Activated B cell treated with CpG ODN at 0.5 μM for 24 hours (primary cell): ENCODE results near the gene ADARB1. TPM values are rescaled to one million over a fixed set of nuclear protein-coding genes. Genes with fewer than 3 reads are reported as not detected.

Experiments
- ATAC-seq: fragments of 200-7000 bp; cut with Tn5 transposase; one replicate; pipeline ENCODE4 v1.10.0; 2021; ENCODE audit warnings: low read depth, mild to moderate bottlenecking, moderate library complexity
- CTCF ChIA-PET: fragments of 350-600 bp; sonication (Branson Sonifier 250); formaldehyde crosslinking; loops from one replicate; lab custom pipeline; 2021; ENCODE audit warnings: antibody characterized with exemption; lab: Charles Lee
- POLR2A ChIA-PET: fragments of 350-600 bp; sonication (Branson Sonifier 250); formaldehyde crosslinking; loops from one replicate; lab custom pipeline; 2021; ENCODE audit warnings: antibody characterized with exemption; lab: Charles Lee
- DNase-seq: peaks from one replicate; pipeline ENCODE4 v3.0.0; 2022
- H3K27ac Mint-ChIP-seq: one replicate; pipeline ENCODE4 v1.8.0; 2020; ENCODE audit warnings: mixed read lengths
- H3K27me3 Mint-ChIP-seq: one replicate; pipeline ENCODE4 v1.8.0; 2021; ENCODE audit warnings: mixed read lengths
- H3K36me3 Mint-ChIP-seq: one replicate; pipeline ENCODE4 v1.8.0; 2021; ENCODE audit warnings: low read depth, mixed read lengths
- H3K4me1 Mint-ChIP-seq: one replicate; pipeline ENCODE4 v1.8.0; 2021; ENCODE audit warnings: mixed read lengths
- H3K4me3 Mint-ChIP-seq: one replicate; pipeline ENCODE4 v1.8.0; 2020; ENCODE audit warnings: mild to moderate bottlenecking, mixed read lengths
- H3K9me3 Mint-ChIP-seq: one replicate; pipeline ENCODE4 v1.8.0; 2020; ENCODE audit warnings: mixed read lengths
- intact Hi-C: fragments of 100-400 bp; cut with micrococcal nuclease; formaldehyde crosslinking; loops from one replicate; pipeline ENCODE4 v1.15.1; 2024
- total RNA-seq: library from RNA; stranded (reverse); gene quantifications from 2 replicates; pipeline ENCODE4 v1.2.3, GENCODE V29; 2022
- TF ChIP-seq, protein P1 (sequence below): fragments of 200-600 bp; IDR thresholded peaks from one replicate; pipeline ENCODE4 v1.8.0; 2022; ENCODE audit warnings: antibody characterized with exemption, mild to moderate bottlenecking

The ADARB1 gene
- total RNA-seq, 1 donor from 2014 or later: 22.6 TPM

DNA sequence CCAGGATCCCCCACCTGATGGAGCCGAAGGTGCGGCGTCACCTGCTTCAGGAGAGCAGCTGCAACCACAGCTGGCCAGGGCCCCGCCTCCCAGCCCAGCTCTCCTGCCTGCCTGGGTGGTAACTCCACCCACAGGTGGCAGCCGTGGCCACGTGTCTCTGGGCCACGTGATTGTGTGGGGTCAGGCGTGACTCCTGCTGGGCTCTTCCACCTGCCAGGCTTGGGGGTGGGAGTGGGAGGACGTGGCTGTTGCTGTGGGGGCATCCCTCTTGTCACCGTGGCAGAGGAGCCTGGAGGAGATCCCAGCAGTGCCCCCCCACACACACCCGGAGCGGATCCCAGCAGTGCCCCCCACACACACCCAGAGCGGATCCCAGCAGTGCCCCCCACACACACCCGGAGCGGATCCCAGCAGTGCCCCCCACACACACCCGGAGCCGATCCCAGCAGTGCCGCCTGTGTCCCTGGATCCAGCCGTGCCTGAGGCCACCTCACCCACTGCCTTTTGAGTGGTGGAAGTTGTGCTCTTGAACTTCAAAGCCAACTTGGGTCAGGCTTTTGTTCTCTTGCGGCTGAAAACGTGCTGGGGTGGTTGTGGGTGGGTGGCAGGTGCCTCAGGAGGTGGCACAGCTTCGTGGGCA lies 181.1 kb downstream of the ADARB1 start:
- H3K4me3 Mint-ChIP-seq: no peak overlapping the region

DNA sequence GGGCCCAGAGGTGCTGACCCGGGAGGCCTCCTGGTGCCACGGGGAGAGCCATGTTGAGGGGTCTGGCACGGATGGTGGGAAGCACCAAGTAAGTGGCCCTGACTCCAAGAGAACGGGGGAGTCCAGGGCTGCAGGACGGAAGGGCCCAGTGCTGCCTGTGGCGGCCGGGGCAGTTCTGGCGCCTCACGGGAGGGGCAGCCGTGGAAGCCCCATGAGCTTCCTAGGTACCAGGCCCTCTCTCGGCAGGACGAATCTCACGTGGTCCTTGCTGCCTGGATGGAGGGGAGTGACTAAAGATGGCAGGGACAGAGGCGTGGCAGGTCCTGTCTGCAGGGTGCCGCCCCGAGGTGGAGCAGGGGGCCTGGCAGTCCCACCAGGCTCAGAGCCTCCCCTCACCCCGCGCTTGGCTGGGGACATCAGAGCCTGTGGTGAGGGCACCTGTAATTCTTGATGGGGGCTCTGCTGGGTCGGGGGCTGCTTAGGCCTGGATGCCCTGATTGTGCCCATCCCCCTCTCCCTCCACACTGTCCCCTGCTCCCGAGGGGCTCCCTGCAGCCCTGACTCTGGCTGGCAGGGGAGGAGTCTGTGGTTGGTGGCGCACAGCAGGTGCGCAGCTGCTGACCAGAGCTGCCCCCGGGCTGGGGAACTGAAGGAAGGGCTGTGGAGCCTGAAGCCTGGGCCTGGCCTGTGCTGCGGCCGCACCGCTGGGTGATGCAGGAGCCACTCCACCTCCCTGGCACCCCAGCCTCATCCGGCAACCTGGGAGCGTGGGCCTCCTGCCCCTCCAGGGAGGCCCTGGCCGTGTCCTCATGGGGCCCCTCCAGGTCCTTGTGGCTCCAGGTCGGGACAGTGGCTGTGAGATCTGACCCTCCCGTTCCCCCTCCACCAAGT lies 181.9 kb downstream of the ADARB1 start:
- Mint-ChIP-seq H3K27me3 (peaks cover 8% of the 10 kb centered on the region), H3K27ac (no peak overlapping the region), H3K9me3 (no peaks in the 10 kb centered on the region), H3K4me3 (no peak overlapping the region), H3K4me1 (peaks cover 4% of the 10 kb centered on the region), H3K36me3 (no peaks in the 10 kb centered on the region)
- ChIA-PET CTCF (no interaction called here), POLR2A (no interaction called here)
- TF ChIP-seq, protein P1, sequence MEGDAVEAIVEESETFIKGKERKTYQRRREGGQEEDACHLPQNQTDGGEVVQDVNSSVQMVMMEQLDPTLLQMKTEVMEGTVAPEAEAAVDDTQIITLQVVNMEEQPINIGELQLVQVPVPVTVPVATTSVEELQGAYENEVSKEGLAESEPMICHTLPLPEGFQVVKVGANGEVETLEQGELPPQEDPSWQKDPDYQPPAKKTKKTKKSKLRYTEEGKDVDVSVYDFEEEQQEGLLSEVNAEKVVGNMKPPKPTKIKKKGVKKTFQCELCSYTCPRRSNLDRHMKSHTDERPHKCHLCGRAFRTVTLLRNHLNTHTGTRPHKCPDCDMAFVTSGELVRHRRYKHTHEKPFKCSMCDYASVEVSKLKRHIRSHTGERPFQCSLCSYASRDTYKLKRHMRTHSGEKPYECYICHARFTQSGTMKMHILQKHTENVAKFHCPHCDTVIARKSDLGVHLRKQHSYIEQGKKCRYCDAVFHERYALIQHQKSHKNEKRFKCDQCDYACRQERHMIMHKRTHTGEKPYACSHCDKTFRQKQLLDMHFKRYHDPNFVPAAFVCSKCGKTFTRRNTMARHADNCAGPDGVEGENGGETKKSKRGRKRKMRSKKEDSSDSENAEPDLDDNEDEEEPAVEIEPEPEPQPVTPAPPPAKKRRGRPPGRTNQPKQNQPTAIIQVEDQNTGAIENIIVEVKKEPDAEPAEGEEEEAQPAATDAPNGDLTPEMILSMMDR: no peak
- peak; percentile 4 for DNase-seq
- no peak for ATAC-seq
- intact Hi-C loops: no loop called here

More for the DNA sequence above, 181.1 kb downstream of the ADARB1 start:
- no peak overlapping the region for H3K27ac Mint-ChIP-seq
- DNase-seq (peak; percentile 11), ATAC-seq (peak; percentile 47)
- no peaks in the 10 kb centered on the region for H3K36me3 Mint-ChIP-seq
- peaks cover 4% of the 10 kb centered on the region for H3K4me1 Mint-ChIP-seq
- TF ChIP-seq, protein P1: no peak
- peaks cover 8% of the 10 kb centered on the region for H3K27me3 Mint-ChIP-seq
- CTCF ChIA-PET: no interaction called here
- intact Hi-C loops: no loop called here
- no peaks in the 10 kb centered on the region for H3K9me3 Mint-ChIP-seq
- POLR2A ChIA-PET: no interaction called here

DNA sequence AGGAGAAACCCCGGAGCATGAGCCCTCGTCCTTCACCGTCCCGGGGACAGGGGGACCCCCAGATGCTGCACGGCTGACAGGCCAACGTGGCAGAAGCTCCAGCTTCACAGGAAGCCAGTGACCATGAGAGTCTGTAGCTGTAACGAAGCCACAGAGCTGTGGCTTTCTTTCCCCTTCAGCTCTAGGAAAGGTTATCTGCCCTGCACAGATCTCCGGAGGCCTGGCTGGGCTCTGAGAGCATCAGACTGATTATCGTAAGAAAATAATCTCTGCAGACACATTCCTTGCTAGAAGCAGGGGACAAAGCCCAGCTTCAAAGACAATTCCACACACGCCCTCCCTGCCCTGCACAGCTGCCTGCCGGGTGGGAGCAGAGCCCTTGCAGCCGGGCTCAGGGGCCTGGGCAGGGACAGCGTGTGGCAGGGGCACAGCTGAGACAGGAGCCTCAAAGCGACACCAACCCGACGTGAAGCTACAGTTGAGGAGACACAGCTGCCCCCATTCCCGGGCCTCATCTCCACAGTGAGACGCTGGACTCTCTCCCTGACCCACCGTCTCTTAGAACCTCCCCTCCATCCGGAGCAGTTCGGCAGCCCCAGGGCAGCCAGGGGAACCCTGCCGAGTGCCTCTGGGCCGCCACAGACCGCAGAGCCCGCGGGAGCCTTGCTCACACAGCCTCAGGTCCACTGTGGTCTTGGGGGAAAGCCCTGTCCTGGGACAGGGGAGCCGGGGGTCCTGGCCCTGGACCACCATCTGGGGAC lies 182.7 kb downstream of the ADARB1 start:
- H3K27me3 Mint-ChIP-seq: peaks cover 8% of the 10 kb centered on the region
- ChIA-PET CTCF (no interaction called here), POLR2A (no interaction called here)
- H3K4me3 Mint-ChIP-seq: no peak overlapping the region
- H3K4me1 Mint-ChIP-seq: peaks cover 4% of the 10 kb centered on the region
- ATAC-seq (no peak), DNase-seq (peak; percentile 6)
- peaks cover under 1% of the 10 kb centered on the region for H3K36me3 Mint-ChIP-seq
- no peak overlapping the region for H3K27ac Mint-ChIP-seq
- H3K9me3 Mint-ChIP-seq: no peaks in the 10 kb centered on the region
- intact Hi-C loops: no loop called here
- TF ChIP-seq, protein P1: no peak

DNA sequence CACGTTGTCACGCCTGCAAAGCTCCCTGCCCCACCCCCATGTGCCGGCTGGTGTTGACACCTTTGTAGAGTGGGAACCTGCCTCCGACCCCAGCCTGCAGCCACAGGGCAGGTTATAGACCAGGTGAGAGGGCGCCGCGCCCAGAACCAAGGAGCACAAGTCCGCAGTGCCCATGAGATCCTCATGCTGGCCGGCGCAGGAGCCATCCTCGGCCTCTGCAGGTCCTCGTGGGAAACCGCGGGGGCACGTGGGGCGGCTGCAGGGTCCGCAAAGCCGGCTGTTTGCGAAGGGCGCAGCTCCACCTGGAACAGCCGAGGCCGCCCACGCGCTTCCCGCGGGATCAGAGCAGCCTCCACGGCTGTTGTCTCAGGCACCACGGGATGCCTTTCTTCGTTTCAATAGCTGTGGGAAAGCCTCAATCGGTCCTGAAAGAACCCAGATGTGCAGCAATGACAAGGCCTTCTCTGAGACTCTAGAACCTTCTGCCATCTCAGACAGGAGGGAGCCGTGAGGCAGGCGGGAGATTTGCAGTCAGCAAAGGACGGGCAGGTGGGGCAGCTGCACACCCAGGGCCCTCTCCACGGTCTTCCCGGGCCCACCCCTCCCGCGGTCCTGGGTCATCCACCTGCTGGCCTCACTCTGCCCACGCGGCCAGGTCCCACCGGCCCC lies 183.4 kb downstream of the ADARB1 start:
- peaks cover 5% of the 10 kb centered on the region for H3K36me3 Mint-ChIP-seq
- H3K4me3 Mint-ChIP-seq: no peak overlapping the region
- no peak overlapping the region for H3K27ac Mint-ChIP-seq
- ATAC-seq: no peak
- DNase-seq: peak; percentile 10
- POLR2A ChIA-PET: no interaction called here
- intact Hi-C loops: no loop called here
- H3K9me3 Mint-ChIP-seq: no peaks in the 10 kb centered on the region
- H3K27me3 Mint-ChIP-seq: peaks cover 8% of the 10 kb centered on the region
- H3K4me1 Mint-ChIP-seq: peaks cover 4% of the 10 kb centered on the region
- CTCF ChIA-PET: no interaction called here
- TF ChIP-seq, protein P1: no peak
